GM18951 (cell line): ENCODE data around the gene CA7.

Source experiments
- POLR2A ChIP-seq: IDR thresholded peaks from 4 replicates; pipeline ENCODE4 v1.6.1; 2011; ENCODE audit warnings: mild to moderate bottlenecking; ENCODE audit not compliant: insufficient read length, insufficient read depth; ENCODE audit errors: extremely low read depth
- in situ Hi-C: fragments of 300-500 bp; cut with MboI; formaldehyde crosslinking; loops from one replicate; pipeline ENCODE4 v1.12.0; 2022; ENCODE audit warnings: low sequenced_read_pairs, mixed read lengths, inconsistent platforms; ENCODE audit not compliant: unreplicated experiment

CA7 gene

DNA sequence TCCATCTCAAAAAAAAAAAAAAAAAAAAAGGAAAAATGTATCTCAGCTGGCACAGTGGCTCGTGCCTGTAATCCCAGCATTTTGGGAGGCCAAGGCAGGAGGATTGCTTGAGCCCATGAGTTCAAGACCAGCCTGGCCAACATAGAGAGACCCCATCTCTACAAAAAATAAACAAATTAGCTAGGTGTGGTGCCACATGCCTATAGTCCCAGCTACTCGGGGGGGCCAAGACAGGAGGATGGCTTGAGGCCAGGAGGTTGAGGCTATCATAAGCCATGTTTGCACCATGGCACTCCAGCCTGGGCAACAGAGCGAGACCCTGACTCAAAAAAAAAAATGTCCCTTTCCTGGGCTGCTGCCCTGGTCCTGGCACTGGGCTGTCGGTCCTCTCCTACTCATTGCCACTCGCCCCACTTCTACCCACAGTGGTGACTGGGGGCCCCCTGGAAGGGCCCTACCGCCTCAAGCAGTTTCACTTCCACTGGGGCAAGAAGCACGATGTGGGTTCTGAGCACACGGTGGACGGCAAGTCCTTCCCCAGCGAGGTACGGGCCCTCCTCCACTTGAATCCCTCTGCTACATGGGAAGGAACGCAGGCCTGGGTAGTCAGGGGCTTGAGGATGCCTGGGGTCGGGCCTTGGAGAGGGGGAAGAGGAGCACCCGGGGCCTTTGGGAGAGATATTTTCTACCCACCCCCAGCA is 6.1 kb downstream of the CA7 start:
- TF ChIP-seq POLR2A, result no peak
- in situ Hi-C loops, result loop anchor here (25.0 kb wide), 1 partner anchor 438 kb away; no protein-coding TSS in a partner anchor

DNA sequence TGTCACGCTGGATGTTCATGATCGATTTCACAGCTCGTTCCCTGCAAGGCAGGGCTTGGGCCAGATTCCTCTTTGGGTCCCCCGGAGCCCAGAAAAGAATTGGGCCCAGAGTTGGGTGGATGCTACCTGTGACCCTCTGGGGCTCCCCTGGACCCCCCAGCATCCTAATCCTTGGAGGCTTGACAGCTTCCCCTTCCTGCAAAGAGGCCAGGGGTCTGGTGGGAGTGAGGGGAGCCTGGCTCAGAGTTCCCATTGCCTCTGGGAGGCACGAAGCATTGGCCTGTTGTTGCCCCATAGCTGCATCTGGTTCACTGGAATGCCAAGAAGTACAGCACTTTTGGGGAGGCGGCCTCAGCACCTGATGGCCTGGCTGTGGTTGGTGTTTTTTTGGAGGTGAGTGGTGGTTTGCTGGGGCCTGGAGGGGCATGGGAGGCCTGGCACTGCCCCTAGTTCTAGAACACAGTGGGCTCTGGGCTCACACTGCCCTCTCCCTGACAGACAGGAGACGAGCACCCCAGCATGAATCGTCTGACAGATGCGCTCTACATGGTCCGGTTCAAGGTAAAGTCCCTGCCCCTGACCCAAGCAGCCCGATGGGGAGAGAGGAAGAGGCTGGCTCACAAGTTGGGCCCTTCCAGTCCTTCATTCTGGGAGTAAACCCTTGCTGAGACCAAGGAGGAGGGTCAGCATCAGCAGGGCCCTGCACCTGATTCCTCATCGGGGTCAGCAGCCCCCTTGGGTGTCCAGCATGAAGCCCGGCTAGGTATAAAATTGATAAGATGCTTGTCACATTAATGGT is 7.2 kb downstream of the CA7 start:
- TF ChIP-seq POLR2A, result no peak
- in situ Hi-C loops, result loop anchor here (25.0 kb wide), 1 partner anchor 439 kb away; no protein-coding TSS in a partner anchor

DNA sequence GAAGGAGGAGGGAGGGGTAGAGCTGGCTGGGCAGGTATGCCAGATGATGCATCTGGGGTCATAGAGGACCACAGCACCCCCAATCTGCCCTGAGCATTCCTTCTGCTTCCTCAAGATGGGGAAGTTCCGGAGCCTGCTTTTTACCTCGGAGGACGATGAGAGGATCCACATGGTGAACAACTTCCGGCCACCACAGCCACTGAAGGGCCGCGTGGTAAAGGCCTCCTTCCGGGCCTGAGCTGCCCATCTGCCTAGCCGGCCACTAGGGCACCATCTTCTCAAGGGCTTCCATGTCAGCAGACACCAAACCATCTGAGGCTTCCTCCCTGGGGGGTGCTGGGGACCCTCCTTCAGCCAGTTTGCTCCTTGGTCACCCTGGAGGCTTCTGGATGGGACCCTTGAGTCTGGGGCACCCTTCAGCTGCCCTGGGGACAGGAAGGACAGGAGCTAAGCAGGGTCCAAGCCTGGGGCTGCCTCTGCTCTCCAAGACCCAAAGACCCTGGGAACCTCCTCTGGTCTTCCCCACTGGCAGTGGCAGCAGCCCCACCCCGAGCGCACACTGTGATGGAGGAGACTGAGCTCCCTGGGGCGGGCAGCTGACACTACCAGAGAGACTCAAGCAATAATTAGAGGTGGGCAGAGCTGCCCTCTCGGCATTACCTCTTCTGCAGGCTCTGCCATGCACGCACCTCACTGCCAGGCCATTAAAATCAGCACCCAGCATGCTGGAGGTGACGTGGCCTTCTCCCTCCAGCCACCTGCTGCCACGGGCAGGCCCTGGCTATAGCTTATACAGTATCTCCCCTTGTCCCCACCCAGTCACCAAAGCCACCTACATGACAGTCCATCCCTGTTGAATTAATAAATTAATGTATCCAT is 9.3 kb downstream of the CA7 start:
- TF ChIP-seq POLR2A, result no peak
- in situ Hi-C loops, result loop anchor here (25.0 kb wide), 1 partner anchor 441 kb away; no protein-coding TSS in a partner anchor

DNA sequence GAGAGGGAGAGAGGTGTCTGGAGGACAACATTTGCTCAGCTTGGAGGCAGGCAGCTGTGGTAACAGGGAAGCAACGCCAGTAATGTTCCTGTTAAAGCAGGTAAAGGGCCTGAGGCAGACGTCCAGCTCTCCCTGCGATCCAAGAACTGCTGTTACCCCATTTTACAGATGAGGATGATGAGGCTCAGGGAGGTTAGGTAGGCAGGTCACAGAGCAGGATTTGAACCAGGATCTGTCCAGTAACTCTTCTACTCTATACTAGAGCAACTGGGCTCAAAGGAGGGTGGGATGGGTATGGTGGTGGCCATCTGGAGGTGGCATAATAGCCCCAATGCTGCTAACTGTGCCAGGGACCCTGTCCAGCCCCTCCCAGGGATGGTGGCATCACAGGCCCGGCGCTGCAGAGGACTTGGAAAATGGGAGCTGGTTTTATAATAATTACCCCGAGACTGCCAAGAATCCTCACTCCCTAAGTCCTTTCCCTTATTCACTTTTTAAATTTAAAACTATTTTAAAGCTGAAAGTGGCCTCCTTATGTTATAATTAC is 12.0 kb downstream of the CA7 start:
- in situ Hi-C loops, result loop anchor here (25.0 kb wide), 1 partner anchor 444 kb away; no protein-coding TSS in a partner anchor
- no peak for TF ChIP-seq POLR2A

DNA sequence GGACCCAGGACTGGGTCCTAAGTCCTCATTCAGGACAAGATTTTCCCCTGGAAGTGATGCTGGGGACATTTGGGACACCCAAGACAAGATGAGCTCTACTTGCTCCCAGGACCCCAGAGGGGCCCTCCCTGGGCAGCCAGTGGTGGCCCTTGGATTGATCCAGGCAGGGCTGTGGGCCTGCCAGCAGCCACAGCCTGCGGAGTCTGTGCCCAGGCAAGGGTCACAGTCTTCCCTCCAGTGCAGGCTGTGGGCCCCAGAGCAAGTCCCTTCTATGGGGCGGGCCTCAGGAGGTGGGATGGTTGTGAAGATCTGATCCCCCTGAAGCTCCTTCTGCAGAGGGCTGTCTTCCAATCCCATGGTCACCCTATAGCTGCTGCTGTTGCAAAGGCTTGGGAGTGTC is 12.6 kb downstream of the CA7 start:
- TF ChIP-seq POLR2A, result no peak
- in situ Hi-C loops, result loop anchor here (25.0 kb wide), 1 partner anchor 444 kb away; no protein-coding TSS in a partner anchor

DNA sequence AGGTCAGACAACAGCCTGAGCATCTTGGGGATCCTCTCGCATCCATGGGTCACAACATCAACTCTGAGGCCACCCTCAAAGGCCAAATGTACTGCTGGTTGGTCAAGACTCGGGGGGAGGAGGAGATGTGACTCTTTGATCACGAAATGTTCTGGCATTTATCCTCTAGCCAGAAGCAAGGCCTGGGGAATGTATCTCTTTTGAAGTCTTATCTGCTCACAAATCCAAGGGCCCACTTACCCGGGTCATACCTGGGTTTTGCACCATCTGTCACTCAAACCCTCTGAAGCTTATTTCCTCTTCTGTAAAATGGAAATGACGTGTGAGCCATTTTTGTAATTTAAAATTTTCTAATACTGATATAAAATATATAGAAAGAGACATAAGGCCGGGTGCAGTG is 13.2 kb downstream of the CA7 start:
- no peak for TF ChIP-seq POLR2A
- in situ Hi-C loops, result loop anchor here (25.0 kb wide), 1 partner anchor 445 kb away; no protein-coding TSS in a partner anchor

DNA sequence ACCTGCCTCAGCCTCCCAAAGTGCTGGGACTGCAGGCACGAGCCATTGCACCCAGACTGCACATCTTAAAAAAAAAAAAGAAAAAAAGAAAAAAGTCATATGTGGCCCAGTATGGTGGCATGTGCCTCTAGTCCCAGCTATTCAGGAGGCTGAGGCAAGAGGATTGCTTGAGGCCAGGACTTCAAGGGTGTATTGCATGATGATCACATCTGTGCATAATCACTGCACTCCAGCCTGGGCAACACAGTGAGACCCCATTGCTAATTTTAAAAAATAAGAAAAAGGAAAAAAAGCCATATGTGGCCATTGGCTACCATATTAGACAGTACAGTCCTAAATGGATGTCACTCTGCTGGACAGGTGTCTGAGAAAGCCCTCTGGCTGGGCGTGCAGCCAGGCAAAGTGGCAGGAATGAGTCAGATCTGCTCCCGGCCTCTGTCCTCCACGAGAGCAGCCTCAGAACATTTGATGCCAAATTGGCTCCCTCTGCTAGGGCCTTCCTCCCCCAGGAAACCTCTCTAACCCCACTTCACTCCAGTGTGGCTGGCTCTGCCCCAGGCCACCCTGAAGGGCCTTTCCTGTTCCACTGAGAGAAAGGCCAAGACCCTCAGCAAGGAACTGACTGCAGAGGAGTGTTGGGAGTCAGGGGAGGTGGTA is 14.7 kb downstream of the CA7 start:
- in situ Hi-C loops, result loop anchor here (25.0 kb wide), 1 partner anchor 447 kb away; no protein-coding TSS in a partner anchor
- no peak for TF ChIP-seq POLR2A

DNA sequence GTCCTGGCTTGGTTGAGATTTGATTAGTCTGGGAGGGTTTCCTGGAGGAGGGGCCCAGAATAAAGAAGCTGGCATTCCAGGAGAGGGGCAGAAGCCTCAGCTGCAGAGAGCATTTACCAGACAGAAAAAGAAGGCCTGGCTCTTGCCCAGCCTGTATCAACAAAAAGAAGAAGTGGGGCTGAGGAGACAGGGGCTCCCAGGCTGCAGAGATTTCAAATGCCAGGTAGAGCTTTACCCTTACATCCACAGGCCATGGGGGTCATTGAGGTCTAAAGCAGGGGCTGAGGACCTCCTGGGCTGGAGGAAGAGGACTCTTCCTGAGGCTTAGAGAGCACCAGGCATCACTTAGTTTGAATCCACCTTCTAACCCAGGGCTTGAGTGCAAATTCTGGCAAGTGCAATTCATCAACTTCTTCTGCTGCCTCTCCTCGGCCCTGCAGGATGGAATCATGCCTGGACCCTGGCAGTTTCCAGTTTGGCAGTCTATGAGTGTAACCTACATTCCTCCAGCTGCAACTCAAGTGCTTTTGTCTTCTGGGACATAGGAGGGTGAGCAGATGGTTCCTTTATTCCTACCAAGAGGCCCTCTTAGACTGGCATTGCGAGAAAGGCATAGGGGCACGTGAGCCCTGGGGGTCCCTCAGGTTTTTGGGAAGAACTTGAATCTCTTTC is 15.3 kb downstream of the CA7 start:
- in situ Hi-C loops, result loop anchor here (25.0 kb wide), 1 partner anchor 447 kb away; no protein-coding TSS in a partner anchor
- no peak for TF ChIP-seq POLR2A

DNA sequence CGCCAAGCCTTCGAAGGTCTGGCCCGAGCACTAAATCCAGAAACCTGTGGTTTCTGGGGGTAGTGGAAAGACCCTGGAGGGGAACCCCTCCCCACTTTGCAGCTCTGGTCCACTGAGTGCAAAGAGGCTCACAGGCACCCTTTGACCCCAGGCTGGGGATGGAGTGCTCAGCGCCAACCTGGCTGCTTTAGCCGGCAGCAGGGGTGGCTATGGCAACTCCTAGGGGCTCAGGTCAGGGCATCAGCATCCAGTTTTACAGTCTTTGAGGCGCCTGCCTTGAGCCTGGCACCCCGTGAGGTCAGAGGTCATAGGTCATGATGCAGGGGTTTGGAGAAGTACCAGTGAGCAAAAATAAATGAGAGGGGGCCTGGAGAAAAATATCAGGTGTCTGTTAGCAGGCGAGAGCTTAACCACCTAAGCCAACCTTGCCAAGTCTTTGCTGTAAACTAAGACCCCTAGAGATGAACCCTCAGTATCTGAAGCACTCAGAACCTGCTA is 17.9 kb downstream of the CA7 start:
- no peak for TF ChIP-seq POLR2A
- in situ Hi-C loops, result loop anchor here (25.0 kb wide), 1 partner anchor 450 kb away; no protein-coding TSS in a partner anchor

DNA sequence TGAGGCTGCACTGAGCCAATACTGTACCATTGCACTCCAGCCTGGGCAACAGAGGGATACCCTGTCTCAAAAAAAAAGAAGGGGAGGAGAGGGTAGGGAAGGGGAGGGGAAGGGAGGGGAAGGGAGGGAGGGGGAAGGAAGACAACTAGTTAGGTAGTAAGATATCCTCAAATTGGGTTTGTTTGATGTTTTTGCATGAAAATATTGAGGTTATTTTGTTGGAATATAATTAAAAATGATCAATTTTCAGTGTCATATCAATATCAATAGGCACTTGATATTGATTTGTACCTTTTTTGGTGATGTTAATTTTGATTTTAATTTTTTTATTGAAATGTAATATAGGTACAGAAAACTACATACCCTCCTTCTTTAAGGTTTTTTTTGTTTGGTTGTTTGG is 19.5 kb downstream of the CA7 start:
- TF ChIP-seq POLR2A, result no peak
- in situ Hi-C loops, result loop anchor here (25.0 kb wide), 1 partner anchor 451 kb away; no protein-coding TSS in a partner anchor

DNA sequence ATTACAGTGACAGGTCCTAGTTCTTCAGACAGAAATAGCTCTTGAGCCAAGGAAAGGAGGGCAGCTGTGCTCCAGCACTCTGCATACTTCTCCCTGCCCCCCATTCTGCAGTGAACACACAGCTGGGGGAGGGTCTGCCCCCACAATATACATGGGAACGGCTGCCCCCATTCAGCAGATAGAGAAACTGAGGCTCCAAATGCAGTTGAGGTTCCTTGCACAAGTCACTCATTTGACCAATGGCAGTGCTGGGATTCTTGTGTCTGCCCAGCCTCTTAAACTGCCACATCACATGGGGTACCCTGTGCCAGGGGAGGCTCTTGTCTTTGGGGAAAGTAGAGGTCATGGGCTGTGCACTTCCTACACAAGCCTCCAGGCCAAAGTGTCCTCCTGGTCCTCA is 25.2 kb downstream of the CA7 start:
- in situ Hi-C loops, result loop anchor here (25.0 kb wide), 1 partner anchor 457 kb away; no protein-coding TSS in a partner anchor
- no peak for TF ChIP-seq POLR2A

DNA sequence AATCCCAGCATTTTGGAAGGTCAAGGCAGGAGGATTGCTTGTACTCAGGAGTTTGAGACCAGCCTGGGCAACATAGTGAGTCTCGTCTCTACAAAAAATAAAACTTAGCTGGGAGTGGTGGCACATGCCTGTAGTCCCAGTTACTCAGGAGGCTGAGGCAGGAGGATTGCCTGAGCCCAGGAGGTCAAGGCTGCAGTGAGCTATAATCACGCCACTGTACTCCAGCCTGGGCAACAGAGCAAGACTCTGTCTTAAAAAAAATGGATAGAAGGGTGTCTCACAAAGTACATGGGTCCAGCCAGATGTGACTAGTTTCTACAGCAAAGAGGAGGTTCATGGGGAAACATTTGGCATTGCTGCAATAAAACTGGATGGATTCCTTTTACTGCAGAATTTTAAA is 27.1 kb downstream of the CA7 start:
- in situ Hi-C loops, result loop anchor here (25.0 kb wide), 1 partner anchor 459 kb away; no protein-coding TSS in a partner anchor
